ENCODE measurements around the gene LCN1.

Gene LCN1

DNA sequence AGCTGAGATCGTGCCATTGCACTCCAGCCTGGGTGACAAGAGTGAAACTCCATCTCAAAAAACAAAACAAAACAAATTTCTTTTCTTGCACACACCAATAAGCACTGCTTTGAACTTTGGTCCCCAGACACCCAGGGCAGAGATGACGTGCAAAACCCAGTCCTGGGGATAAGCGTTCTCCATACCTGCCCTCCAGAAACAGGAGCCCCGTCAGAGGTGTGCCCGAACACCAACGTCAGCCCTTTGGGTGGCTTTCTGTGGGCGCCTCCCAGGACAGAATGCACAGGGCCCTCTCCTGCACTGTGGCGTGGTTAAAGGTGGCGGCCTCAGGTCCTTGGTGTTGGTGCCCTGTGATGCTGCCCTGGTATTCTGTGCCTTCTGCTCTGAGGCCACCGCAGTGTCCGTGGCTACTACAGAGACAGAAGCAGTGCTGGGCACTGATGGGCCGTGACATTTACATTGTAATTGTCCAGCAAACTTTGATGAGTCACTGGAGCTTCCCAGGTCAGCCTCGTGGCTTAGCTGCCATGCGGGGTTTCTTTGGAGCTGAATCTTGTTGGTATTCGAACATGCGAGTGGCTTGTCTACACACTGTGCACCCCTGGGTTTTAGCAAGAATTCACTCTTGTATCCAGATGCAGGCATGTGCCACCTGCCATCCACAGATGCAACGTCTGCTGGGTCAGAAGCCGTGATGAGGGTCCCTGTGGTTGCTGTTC is 31.9 kb upstream of the LCN1 start:
- no peak overlapping the region for H3K4me3 ChIP-seq (ENCODE audit: low read depth, low read length)
- DNase-seq (ENCODE audit: low read depth) = no peak
- TF ChIP-seq, protein P1, sequence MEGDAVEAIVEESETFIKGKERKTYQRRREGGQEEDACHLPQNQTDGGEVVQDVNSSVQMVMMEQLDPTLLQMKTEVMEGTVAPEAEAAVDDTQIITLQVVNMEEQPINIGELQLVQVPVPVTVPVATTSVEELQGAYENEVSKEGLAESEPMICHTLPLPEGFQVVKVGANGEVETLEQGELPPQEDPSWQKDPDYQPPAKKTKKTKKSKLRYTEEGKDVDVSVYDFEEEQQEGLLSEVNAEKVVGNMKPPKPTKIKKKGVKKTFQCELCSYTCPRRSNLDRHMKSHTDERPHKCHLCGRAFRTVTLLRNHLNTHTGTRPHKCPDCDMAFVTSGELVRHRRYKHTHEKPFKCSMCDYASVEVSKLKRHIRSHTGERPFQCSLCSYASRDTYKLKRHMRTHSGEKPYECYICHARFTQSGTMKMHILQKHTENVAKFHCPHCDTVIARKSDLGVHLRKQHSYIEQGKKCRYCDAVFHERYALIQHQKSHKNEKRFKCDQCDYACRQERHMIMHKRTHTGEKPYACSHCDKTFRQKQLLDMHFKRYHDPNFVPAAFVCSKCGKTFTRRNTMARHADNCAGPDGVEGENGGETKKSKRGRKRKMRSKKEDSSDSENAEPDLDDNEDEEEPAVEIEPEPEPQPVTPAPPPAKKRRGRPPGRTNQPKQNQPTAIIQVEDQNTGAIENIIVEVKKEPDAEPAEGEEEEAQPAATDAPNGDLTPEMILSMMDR (IDR thresholded peaks at IDR 0.05; ENCODE audit: low read depth, low read length, missing control alignments) = no peak

DNA sequence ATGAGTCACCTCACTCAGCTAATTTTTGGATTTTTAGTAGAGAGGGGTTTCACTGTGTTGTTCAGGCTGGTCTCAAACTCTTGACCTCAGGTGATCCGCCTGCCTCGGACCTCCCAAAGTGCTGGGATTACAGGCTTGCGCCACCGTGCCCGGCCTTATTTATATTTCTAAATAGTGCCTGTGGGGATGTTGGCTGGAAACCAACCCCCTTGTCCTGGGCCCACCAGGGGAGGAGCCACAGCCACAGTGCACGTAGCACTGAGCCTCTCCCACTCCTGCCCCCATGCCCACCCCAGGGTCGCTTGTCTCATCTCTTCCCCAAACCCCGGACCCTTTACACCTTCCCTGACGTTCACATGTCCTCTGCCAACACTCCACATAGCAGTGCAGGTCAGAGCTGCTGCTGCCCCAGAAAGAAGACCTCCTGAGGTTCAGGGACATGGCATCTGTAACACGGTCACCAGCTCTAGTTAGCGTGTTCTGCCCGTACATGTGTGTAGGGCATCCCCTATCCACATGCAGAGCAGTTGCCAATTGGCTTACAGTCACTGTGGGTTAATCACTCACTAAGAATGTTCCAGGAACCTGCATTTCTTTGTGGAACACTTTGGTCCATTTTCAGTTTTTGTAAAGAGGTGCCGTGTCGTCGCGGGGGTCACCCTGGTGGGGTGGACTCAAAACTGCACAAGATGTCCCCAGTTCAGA is 30.9 kb upstream of the LCN1 start:
- H3K4me3 ChIP-seq (ENCODE audit: low read depth, low read length) = no peak overlapping the region
- TF ChIP-seq, protein P1 (IDR thresholded peaks at IDR 0.05; ENCODE audit: low read depth, low read length, missing control alignments) = no peak
- DNase-seq (ENCODE audit: low read depth) = no peak

DNA sequence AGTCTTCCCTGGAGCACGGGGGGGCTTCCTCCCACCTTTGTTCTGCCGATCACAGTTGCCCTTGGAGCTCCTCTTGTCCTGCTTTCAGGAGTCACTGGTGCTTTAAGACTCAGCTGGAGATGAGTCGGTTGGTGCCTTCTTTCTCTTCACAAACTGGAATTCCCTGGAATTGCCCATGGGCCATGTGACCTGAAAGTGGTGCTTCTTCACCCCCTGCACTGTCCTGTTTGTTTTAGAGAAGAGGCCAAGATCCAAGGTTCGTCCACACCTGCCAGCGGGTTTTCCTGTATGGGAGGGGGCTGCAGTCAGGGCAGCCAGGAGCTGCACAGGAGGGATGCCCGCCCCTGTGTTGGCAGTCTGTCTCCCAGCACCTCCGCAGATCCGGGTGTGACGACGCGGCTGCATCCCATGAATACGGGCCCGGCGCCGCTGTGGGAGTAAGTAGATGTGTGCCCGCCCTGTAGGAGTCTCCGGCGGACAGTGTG is 30.2 kb upstream of the LCN1 start:
- no peak overlapping the region for H3K4me3 ChIP-seq (ENCODE audit: low read depth, low read length)
- TF ChIP-seq, protein P1 (IDR thresholded peaks at IDR 0.05; ENCODE audit: low read depth, low read length, missing control alignments) = no peak
- DNase-seq (ENCODE audit: low read depth) = no peak

DNA sequence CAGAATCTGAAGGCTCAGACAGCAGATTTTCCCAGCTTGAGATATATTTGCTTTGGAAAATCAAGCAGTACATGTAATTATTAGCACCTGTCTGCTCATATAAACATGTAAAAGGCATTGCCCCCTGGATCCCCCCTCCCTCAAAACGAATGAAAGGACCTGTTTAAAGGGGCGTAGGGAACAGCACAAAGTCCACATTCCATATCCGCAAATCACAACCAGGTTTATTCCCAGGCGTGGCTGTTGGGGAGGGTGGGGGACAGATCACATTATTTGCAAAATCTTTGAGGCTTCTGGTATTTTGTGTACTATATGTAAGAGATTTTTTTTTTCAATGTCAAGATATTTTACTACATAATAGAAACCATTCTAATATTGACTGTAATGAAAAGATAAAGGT is 29.5 kb upstream of the LCN1 start:
- DNase-seq (ENCODE audit: low read depth) = no peak
- no peak overlapping the region for H3K4me3 ChIP-seq (ENCODE audit: low read depth, low read length)
- TF ChIP-seq, protein P1 (IDR thresholded peaks at IDR 0.05; ENCODE audit: low read depth, low read length, missing control alignments) = no peak

DNA sequence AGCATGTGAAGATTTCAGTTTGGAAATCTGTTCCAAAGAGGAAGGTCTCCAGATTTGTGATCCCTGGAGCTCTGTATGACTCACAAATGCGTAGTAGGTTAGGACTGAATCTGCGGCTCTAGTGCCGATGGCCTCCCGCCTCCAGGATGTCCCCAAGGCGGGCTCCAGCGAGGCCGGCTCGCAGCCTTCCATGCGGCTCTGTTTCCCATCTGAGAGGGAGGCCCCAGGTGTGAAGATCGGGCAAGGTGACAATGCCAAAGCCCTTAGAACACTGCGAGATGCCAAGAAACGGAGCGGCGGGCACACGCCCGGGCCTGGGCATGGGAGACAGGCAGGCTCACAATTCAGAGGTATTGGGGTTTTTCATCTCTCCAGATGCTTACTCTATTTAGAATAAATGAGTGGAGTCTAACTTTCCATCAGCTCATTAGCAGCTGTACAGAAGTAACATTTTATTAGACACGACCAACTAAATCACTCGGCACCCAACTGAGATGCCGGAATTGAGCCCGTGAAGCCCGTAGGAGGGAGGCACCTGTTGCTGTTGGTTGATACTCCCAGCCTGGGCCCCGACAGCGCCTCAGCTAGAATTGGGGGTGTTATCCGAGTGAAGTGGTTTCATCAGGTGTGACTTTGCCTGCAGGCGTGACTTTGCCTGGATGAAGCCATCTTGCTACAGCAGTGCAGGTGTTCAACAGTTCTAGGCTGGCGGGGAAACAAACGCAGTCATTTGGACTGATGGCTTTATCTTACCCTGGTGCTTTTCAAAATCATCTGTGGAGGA is 28.2 kb upstream of the LCN1 start:
- no peak overlapping the region for H3K4me3 ChIP-seq (ENCODE audit: low read depth, low read length)
- DNase-seq (ENCODE audit: low read depth) = no peak
- TF ChIP-seq, protein P1 (IDR thresholded peaks at IDR 0.05; ENCODE audit: low read depth, low read length, missing control alignments) = no peak

DNA sequence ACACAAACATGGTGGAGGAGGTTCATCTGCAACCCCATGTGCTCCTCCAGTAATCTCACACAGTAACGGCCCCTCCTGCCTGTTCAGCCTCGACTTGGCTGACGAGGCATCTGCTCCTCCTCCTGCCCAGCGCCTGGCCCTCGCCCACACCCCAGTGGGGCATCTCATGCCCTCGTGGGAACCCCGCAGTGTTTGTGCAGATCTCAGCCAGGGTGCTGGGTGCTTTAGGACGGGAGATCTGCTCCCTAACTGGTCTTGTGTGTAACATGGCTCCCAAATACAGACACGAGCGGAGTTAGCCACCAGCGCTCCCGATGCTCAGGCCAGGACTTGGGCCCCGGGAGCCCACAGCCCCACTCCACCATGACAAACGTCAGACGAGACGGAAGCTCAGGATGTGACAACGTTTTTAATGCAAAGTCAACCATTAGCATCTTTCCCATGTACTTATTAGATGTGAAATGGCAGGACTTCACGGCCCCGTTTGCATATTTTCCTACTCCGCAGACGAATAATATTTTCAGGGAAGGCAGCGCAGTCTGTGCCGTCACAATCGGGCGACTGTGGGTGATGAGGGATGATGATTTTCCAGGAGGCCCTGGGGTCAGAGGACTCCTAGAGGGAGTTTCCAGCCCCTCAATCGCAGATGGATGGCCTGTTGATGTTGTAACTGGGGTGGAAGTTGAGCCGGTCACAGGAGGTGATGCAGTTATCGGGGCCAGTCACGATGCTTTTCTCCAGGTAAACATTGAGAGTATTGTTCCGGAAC is 26.3 kb upstream of the LCN1 start:
- H3K4me3 ChIP-seq (ENCODE audit: low read depth, low read length) = no peak overlapping the region
- DNase-seq (ENCODE audit: low read depth) = no peak
- TF ChIP-seq, protein P1 (IDR thresholded peaks at IDR 0.05; ENCODE audit: low read depth, low read length, missing control alignments) = no peak

Data from GM12864 (cell line).